Measurements from ENCODE around the gene ENO1. TPM values are rescaled to one million over a fixed set of nuclear protein-coding genes. Genes with fewer than 3 reads are reported as not detected.
A peak's percentile ranks its signal among the peaks of the same experiment; 100 is the strongest.

ENO1 gene
- total and polyA plus RNA-seq, 9 of the 15 experiments (the other 6 are each of a cell fraction or from before 2014, with no cell fraction given), result 2,249 to 7,472 (median 2,868) TPM

GRCh38 chr1:8816264-8816663 is 62.2 kb downstream of the ENO1 start (continued):
- TF ChIP-seq ZBTB43 (CRISPR knock-in tag; IDR thresholded peaks at IDR 0.05), result no peak
- no peak for TF ChIP-seq ZNF133 (CRISPR knock-in tag; IDR thresholded peaks at IDR 0.05)
- TF ChIP-seq RB1 (IDR thresholded peaks at IDR 0.05; ENCODE audit: low read depth), result 0 out of 2 replicates have a peak, but pooled peaks have one; percentile 16
- no peak for TF ChIP-seq MTA3 (IDR thresholded peaks at IDR 0.05; ENCODE audit: borderline replicate concordance)
- no peak for TF ChIP-seq ZNF449 (CRISPR knock-in tag; IDR thresholded peaks at IDR 0.05)
- TF ChIP-seq E2F3 (CRISPR knock-in tag; IDR thresholded peaks at IDR 0.05), result no peak
- 0 out of 2 replicates have a peak, but pooled peaks have one; percentile 8 for TF ChIP-seq HES1 (IDR thresholded peaks at IDR 0.05; ENCODE audit: low read depth)
- TF ChIP-seq HMGN3 (IDR thresholded peaks at IDR 0.05; ENCODE audit: borderline replicate concordance, extremely low read depth, insufficient read length, low read depth, low read length), result no peak
- TF ChIP-seq HNRNPK (IDR thresholded peaks at IDR 0.05; ENCODE audit: low read depth, low read length, poor library complexity, severe bottlenecking), result no peak
- TF ChIP-seq PHB (CRISPR knock-in tag; IDR thresholded peaks at IDR 0.05), result no peak
- no peak for TF ChIP-seq HCFC1 (IDR thresholded peaks at IDR 0.05; ENCODE audit: low read depth, low read length)
- no peak for TF ChIP-seq PRMT5 (CRISPR knock-in tag; IDR thresholded peaks at IDR 0.05)
- no peak for TF ChIP-seq NCOA6 (IDR thresholded peaks at IDR 0.05)
- TF ChIP-seq SOX6 (IDR thresholded peaks at IDR 0.05), result no peak
- 0 out of 2 replicates have a peak, but pooled peaks have one; percentile 39 for TF ChIP-seq ZNF766 (CRISPR knock-in tag; conservative IDR thresholded peaks at IDR 0.05)
- TF ChIP-seq PCBP2 (IDR thresholded peaks at IDR 0.05; ENCODE audit: low read depth, low read length, poor library complexity, severe bottlenecking), result no peak
- TF ChIP-seq MAFG (tag; conservative IDR thresholded peaks at IDR 0.05), result no peak
- TF ChIP-seq HMG20A (CRISPR knock-in tag; conservative IDR thresholded peaks at IDR 0.05), result no peak
- TF ChIP-seq POLR2AphosphoS5 (IDR thresholded peaks at IDR 0.05; ENCODE audit: control insufficient read depth, insufficient read depth, low read depth, low read length), result no peak
- peak; percentile 14 for TF ChIP-seq E2F8 (IDR thresholded peaks at IDR 0.05; ENCODE audit: low read depth, partially characterized antibody)
- no peak for TF ChIP-seq ZNF280B (CRISPR knock-in tag; IDR thresholded peaks at IDR 0.05)
- TF ChIP-seq HDAC1 (IDR thresholded peaks at IDR 0.05), result peak in 1 of 2 experiments; percentile 10; a peak in 1 of 4 replicates
